Neural progenitor cell (in vitro differentiated cells): Measurements from ENCODE around the gene HSPA12B.

Source experiments
- CTCF ChIP-seq: fragments of 200-600 bp; sonication (generic); IDR thresholded peaks from 2 replicates; pipeline ENCODE4 v1.5.1; 2017; ENCODE audit warnings: antibody characterized with exemption, mild to moderate bottlenecking
- EZH2 ChIP-seq: fragments of 200-600 bp; sonication (generic); IDR thresholded peaks from 2 replicates; pipeline ENCODE4 v1.6.1; 2017; ENCODE audit warnings: antibody characterized with exemption, mild to moderate bottlenecking, moderate library complexity
- EZH2phosphoT487 ChIP-seq: fragments of 200-600 bp; sonication (generic); IDR thresholded peaks from 2 replicates; pipeline ENCODE4 v1.6.1; 2017; ENCODE audit warnings: antibody characterized with exemption

DNA sequence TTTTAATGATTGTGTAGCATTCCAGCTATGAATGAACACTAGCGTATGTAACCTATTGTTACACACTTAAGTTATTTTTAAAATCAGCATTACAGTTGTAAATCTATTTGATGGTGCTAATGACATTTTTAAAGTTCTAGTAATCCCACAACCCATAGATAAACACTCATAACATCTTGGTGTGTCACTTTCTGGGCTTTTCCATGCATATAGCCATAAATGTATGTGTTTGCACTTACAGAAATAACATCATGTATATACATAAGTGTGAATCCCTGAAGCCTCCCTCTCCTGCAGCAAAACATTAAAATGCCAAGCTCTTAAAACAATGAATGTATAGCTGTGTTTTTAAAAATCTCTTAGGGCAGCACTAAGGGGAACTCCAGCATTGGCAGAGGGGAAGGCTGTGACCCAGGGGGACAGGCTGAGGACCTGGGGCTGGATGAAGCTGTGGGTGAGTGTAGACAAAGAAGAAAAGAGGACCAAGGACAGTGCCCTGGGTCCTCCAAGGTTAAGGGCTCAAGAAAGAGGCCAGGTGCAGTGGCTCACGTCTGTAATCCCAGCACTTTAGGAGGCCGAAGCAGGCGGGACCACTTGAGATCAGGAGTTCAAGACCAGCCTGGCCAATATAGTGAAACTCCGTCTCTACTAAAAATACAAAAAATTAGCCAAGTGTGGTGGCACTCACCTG lies 55.0 kb downstream of the HSPA12B start:
- TF ChIP-seq EZH2phosphoT487 (no peak), CTCF (no peak), EZH2 (no peak)
